NCI-H2196 (cell line): ENCODE measurements around the gene CHRNA3.
A peak's percentile ranks its signal among the peaks of the same experiment; 100 is the strongest.

ENCODE experiments used
- DNase-seq: peaks from one replicate; lab custom pipeline; 2025; ENCODE audit not compliant: unreplicated experiment; lab: John Stamatoyannopoulos, UW

Gene CHRNA3

GRCh38 chr15:78636378-78636859 lies 15.6 kb upstream of the CHRNA3 start:
- no peak for DNase-seq

- DNase-seq: no peak
Observed at GRCh38 chr15:78635346-78635745, 14.6 kb upstream of the CHRNA3 start.

GRCh38 chr15:78634210-78635145 lies 13.7 kb upstream of the CHRNA3 start:
- DNase-seq: no peak

DNA sequence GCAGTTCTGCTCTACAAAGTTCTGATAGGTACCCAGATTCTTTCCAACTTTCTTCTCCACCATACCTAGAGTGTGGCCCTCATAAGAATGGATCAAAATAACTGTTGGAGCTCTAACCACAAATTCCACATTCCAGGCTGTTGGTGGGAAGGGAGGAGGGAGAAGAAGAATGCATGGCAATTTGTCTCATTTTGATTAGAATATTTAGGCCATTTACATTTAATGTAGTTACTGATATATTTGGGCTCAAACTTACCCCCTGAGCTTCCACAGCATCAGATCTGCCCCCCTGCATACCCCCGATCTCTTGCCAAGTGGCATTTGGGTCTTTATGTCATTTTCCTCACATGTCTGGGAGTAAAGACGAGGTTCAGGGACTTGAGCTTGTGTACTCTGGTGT lies 12.6 kb upstream of the CHRNA3 start:
- no peak for DNase-seq

DNA sequence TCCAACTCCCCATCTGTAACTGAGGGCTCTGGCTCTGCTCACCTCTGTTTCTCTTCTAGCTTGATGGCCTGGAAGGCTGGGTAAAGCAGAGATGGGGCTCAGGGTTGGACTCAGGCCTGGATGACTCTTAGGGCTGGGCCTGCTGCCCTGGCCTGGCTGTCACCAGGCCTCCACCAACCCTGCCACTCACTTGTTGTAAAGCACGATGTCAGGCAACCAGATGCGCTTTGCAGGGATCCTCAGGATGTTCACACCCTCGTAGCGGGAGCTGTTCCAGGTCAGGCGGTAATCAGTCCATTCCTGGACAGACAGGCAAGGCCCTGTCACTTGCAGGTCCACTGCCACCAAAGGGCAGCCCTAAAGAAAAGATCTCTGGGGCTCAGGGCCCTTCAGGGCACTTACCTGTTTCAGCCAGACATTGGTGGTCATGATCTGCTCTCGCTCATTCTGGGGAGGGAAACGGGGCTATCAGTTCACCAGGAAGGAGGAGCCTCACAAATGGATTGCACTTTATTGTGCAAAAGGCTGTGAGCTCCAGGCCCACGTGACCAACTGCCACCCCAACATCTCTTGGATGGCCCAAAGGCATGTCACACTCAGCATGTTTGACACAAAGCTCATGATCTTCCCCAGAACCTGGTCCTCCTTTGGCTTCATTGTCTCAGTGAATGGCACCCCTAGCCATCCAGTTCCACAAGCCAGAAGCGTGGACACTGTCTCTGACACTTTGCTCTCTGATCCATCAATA lies 10.3 kb upstream of the CHRNA3 start:
- no peak for DNase-seq

GRCh38 chr15:78629716-78630065 lies 8.9 kb upstream of the CHRNA3 start:
- no peak for DNase-seq

DNA sequence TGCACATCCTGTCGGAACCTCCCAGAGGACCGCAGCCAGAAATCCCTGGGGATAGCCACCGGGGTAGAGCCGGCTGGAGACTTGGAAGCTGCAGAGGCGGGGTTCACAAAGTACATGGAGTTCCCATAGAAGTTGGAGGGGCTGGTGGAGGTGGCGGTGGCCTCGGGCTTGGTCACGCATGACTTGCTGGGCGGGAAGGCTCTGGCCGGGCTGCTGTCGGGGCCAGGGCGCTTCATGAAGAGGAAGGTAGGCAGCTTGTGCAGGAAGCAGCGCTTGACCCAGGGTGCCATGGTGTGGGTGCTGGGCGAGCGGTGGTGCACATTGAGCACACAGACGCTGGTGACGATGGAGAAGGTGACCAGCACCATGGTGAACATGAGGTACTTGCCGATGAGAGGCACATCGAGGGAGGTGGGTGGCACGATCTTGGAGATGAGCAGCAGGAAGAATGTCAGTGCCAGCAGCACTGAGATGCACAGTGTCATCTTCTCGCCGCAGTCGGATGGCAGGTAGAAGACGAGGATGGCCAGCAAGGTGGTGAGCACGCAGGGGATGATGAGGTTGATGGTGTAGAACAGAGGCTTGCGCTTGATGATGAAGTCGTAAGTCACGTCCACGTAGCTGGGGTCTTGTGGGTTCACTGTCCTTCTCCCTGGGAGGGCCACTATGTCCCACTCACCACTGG lies 8.4 kb upstream of the CHRNA3 start:
- DNase-seq: no peak

GRCh38 chr15:78628227-78628626 lies 7.4 kb upstream of the CHRNA3 start:
- DNase-seq: no peak

- no peak for DNase-seq
Observed at GRCh38 chr15:78627348-78627747, 6.6 kb upstream of the CHRNA3 start.

DNA sequence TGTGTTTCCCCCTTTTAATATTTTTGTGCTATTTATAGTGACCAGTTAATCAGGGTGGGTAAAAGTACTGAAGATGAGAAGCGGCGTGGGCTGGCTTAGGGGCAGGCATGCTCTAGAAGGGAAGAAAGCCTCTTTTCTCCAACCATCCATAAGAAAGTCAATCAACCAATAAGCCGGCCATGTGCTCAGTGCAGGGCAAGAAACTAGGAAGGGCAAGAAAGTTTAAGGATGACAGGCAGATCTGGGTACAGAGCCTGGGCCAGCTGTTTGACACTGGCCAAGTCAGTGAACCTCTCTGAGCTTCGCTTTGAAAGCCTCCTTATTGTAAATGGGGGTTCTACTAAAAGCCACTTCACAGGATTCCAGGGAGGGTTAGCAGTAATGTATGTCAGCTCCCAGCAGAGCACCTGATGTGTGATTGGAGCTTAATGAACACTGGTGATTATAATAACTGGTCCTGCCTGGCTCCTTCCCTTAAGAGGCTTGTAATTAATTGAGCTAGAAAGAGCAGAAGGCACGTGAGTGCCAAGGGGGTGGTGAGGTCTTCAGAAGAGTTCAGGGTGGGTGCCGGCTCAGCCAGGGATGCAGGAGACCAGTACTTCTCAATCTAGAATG lies 5.7 kb upstream of the CHRNA3 start:
- DNase-seq: no peak

- DNase-seq: peak; percentile 22
Observed at GRCh38 chr15:78625606-78626280, 4.9 kb upstream of the CHRNA3 start.

DNA sequence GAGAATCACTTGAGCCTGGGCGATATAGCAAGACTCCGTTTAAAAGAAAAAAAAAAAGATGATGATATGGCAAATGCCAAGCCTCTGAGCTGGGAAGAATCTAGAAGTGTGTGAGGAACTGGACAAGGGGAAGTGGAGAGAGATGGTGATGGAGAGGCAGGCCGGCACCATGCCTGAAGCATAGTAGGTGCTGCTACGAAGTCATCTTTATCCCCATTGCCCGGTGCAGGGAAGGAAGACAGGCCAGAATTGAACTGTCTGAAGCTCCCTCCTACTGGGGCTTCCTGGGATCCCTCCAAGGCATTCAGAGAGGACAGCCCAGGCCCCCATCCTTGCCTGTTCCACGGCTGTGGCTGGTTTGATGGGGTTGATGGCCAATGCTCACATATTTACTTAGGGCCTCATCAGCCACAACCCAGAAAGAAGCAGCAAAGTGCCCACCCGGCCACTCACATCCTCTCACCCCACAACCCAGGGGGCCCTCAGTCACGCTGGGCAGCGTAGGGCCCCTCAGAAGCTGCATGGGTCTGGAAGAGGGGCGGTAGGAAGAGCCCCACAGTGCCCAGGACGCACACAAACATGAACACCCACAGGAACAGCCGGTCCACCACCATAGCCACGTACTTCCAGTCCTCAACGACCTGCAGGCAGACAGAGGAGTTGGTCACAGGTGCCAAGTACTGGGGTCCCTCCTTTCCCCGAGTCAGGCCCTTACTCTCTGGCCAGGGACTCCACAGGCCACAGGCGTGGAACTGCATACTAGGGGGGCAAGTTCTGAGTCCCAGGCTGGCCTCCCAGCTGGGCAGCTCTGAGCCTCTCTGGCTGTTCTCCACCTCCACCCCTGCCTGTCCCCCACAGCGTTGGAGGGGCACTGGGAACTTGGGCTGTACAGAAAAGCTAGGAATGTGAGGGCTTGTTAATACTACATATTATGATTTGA lies 4.1 kb upstream of the CHRNA3 start:
- no peak for DNase-seq

DNA sequence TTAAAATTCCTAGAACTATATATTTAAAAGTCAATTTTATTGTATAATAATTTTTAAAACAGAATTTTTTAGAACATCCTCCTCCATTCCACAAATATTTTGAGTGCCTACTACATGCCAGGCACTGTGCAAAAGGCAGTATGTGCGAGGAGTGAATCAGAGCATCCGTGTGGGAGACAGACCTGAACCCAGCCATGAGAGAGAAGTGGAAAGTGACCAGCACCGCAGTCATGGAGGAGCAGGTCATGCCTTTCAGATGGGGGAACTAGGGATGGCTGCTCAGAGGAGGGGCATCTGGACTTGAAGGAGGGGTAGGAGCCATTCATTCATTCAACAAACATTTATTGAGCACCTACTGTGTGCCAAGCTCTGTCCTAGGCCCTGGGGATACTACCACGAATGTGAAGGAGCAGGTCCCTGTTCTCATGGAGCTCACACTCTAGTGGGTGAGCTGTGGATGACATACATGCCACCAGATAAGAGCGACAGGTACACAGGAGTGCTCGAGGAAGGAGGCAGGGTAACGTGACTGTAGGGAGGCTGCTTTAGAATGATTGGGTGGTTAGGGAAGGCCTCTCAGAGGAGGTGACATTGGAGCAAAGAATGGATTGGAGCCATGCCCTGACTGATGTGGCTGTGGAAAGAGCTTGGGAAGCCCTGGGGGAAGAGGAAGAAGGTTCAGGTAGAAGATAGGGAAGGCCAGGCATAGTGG lies 3.1 kb upstream of the CHRNA3 start:
- DNase-seq: no peak

DNA sequence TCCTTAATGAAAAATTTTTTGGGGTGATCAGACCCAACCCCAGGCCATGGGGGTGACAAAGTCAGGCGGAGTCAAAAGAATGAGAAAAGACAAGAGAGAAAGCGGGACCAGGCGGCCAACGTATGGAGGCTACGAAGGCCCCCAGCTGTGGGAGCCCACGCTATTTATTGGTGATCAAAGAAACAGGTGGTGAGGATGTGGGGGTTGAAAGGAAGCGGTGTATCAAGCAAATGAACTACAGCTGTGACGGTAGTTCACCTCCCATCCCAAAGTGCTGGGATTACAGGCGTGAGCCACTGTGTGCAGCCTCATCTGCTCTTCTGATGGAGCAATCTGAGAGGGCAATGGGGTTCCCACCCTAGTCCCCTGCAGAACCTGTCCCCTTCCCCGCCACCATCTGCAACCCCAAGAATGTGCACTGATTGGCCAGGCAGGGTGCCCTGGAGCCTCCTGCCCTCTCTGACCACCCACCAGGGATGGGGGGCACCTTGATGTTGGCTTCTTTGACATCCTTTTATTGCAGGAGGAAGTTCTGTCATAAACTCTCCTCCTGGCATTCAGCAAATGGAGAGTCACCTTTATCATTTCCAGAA lies 1.1 kb upstream of the CHRNA3 start:
- DNase-seq: no peak

GRCh38 chr15:78620021-78620526 lies 722 bp downstream of the CHRNA3 start:
- DNase-seq: peak; percentile 9

- DNase-seq: no peak
Observed at GRCh38 chr15:78619022-78619950, 1.5 kb downstream of the CHRNA3 start.

DNA sequence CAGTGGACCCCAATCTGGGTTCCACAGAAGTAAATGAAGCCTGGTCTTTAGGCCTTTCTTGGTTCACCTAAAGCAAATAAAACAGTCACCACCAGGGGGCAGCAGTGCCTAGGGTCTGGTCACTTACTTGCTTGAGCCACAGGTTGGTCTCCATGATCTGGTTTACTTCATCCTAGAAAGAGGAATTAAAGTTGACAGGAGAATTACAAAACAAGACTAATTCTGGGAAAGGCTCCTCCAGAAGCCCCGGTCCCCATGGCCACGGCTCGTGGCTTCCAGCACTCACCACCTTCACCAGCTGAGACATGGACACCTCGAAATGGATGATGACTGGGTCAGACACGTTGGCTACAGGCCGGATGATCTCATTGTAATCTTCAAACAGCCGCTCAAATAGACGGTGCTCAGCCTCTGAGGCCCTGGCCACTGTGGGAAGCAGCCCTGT lies 2.3 kb downstream of the CHRNA3 start:
- DNase-seq: peak; percentile 84
